ENCODE results near the gene KRTAP10-6.
"Not testable (repeated sequence)": the region's sequence is repeated elsewhere in the genome, so short reads cannot be mapped to it uniquely, and the experiment has no call there.

GRCh38 chr21:44591801-44592130 is 539 bp downstream of the KRTAP10-6 start:
- TF ChIP-seq CTCF (conservative IDR thresholded peaks at IDR 0.05; ENCODE audit: low read depth, low read length); EZH2 (IDR thresholded peaks at IDR 0.05; ENCODE audit: borderline replicate concordance, low read depth, low read length, poor library complexity, severe bottlenecking): not testable (repeated sequence)
